Endothelial cell of umbilical vein (primary cell): ENCODE data around the gene OLIG1. TPM values are rescaled to one million over a fixed set of nuclear protein-coding genes. Genes with fewer than 3 reads are reported as not detected.

ENCODE experiments used
- BruUV-seq: library from RNA; stranded (reverse); fragments of 400-500 nt; replicated peaks from 2 replicates; lab custom pipeline; 2021; lab: Mats Ljungman, UMichigan
- CTCF ChIA-PET: fragments of 300-600, 350-600 bp; sonication (Branson Sonifier 250); formaldehyde crosslinking; loops from one replicate; lab custom pipeline; 2021; ENCODE audit warnings: antibody characterized with exemption, inconsistent platforms; lab: Charles Lee
- POLR2A ChIA-PET: fragments of 300-600, 350-600 bp; sonication (Branson Sonifier 250); formaldehyde crosslinking; loops from one replicate; lab custom pipeline; 2021; ENCODE audit warnings: antibody characterized with exemption, inconsistent platforms; lab: Charles Lee
- DNase-seq: peaks from one replicate; pipeline ENCODE4 v3.0.0-alpha.2; 2011; ENCODE audit warnings: low read depth, low spot score
- FAIRE-seq: peaks from 2 replicates; lab custom pipeline; 2011; peaks lifted over from hg19 to GRCh38; lab: Jason Lieb, UNC
- H2AFZ ChIP-seq: 2 replicates; pipeline ENCODE4 v1.6.0; 2012; ENCODE audit warnings: low read depth, low read length, control low read depth, inconsistent platforms
- H3K27ac ChIP-seq: 2 replicates; pipeline ENCODE4 v1.5.1; 2011; ENCODE audit warnings: low read depth, mild to moderate bottlenecking, control low read depth, low read length, moderate library complexity; ENCODE audit not compliant: insufficient read depth
- H3K27me3 ChIP-seq, 2 experiments: 2 replicates each; pipeline versions ENCODE4 v1.6.0 to v1.6.1; 2011; ENCODE audit warnings: low read length in 2 of 2, mixed read lengths in 1 of 2; ENCODE audit not compliant: control insufficient read depth in 2 of 2, insufficient read depth in 2 of 2
- H3K36me3 ChIP-seq, 2 experiments: 2 replicates in 1 of 2; 3 replicates in 1 of 2; pipeline ENCODE4 v1.5.1; 2011; ENCODE audit warnings: low read length in 2 of 2, mild to moderate bottlenecking in 1 of 2, moderate library complexity in 1 of 2; ENCODE audit not compliant: control insufficient read depth in 2 of 2, insufficient read depth in 2 of 2; ENCODE audit errors: extremely low read depth in 1 of 2
- H3K4me1 ChIP-seq: 3 replicates; pipeline ENCODE4 v1.5.1; 2011; ENCODE audit warnings: mild to moderate bottlenecking, low read length; ENCODE audit not compliant: control insufficient read depth, insufficient read depth; ENCODE audit errors: extremely low read depth
- H3K4me2 ChIP-seq: 2 replicates; pipeline ENCODE4 v1.6.1; 2011; ENCODE audit warnings: low read length, control low read depth, mixed read lengths; ENCODE audit not compliant: insufficient read depth
- H3K4me3 ChIP-seq, 3 experiments: fragments of 200-600 bp in 1 of 3; sonication (generic), shearing (Covaris generic) in 1 of 3; replicated peaks in 1 of 3; 2 replicates each; pipeline ENCODE4 v1.5.1; 2011 to 2016; ENCODE audit warnings: control low read depth in 3 of 3, low read length in 3 of 3, mild to moderate bottlenecking in 2 of 3, inconsistent platforms in 1 of 3, low read depth in 1 of 3, moderate library complexity in 1 of 3; ENCODE audit not compliant: insufficient read depth in 1 of 3
- H3K79me2 ChIP-seq: 2 replicates; pipeline ENCODE4 v1.6.0; 2012; ENCODE audit warnings: low read length, inconsistent platforms; ENCODE audit not compliant: control insufficient read depth, insufficient read depth
- H3K9ac ChIP-seq: replicated peaks from 2 replicates; pipeline ENCODE3; 2011; ENCODE audit warnings: low read length, control low read depth; ENCODE audit not compliant: insufficient read depth; ENCODE audit errors: extremely low read depth
- H3K9me1 ChIP-seq: replicated peaks from 3 replicates; pipeline ENCODE4 v1.6.0; 2011; ENCODE audit warnings: mild to moderate bottlenecking, low read length; ENCODE audit not compliant: control insufficient read depth, insufficient read depth; ENCODE audit errors: extremely low read depth
- H3K9me3 ChIP-seq: replicated peaks from 2 replicates; pipeline ENCODE4 v1.5.1; 2012; ENCODE audit warnings: low read length, inconsistent platforms; ENCODE audit not compliant: control insufficient read depth, insufficient read depth
- H4K20me1 ChIP-seq: replicated peaks from 2 replicates; pipeline ENCODE3; 2011; ENCODE audit warnings: mild to moderate bottlenecking, low read length; ENCODE audit not compliant: control insufficient read depth, insufficient read depth; ENCODE audit errors: extremely low read depth
- CTCF ChIP-seq, 2 donors: IDR thresholded peaks; 1 replicate in 1 of 2; 2 replicates in 1 of 2; pipeline ENCODE4 v1.5.1; 2011; ENCODE audit warnings: low read length in 2 of 2, mild to moderate bottlenecking in 2 of 2, moderate library complexity in 2 of 2, control low read depth in 1 of 2, inconsistent platforms in 1 of 2, low read depth in 1 of 2; ENCODE audit not compliant: insufficient read depth in 1 of 2; ENCODE audit errors: extremely low read depth in 1 of 2
- EZH2 ChIP-seq: IDR thresholded peaks from 2 replicates; pipeline ENCODE4 v1.6.1; 2012; ENCODE audit warnings: borderline replicate concordance, low read depth, mild to moderate bottlenecking, moderate library complexity, low read length, inconsistent platforms; ENCODE audit not compliant: severe bottlenecking
- FOS ChIP-seq: IDR thresholded peaks from 2 replicates; pipeline ENCODE4 v1.6.1; 2011; ENCODE audit warnings: mild to moderate bottlenecking, low read length, moderate library complexity, borderline replicate concordance; ENCODE audit not compliant: insufficient read depth
- GATA2 ChIP-seq: IDR thresholded peaks from 2 replicates; pipeline ENCODE4 v1.7.0; 2011; ENCODE audit warnings: low read depth, mild to moderate bottlenecking, moderate library complexity, mixed read lengths, low read length; ENCODE audit not compliant: insufficient read length, insufficient read depth
- JUN ChIP-seq: IDR thresholded peaks from 2 replicates; pipeline ENCODE4 v1.6.1; 2011; ENCODE audit warnings: borderline replicate concordance, low read depth; ENCODE audit not compliant: insufficient read length, insufficient read depth
- MAX ChIP-seq: IDR thresholded peaks from 2 replicates; pipeline ENCODE4 v1.6.1; 2011; ENCODE audit not compliant: insufficient read depth, insufficient read length
- MYC ChIP-seq: IDR thresholded peaks from one replicate; pipeline ENCODE4 v1.6.1; 2011; ENCODE audit warnings: mild to moderate bottlenecking, low read depth, low read length
- POLR2A ChIP-seq: IDR thresholded peaks from 2 replicates; pipeline ENCODE4 v1.6.1; 2012; ENCODE audit warnings: low read depth, mild to moderate bottlenecking, control low read depth, low read length
- POLR2AphosphoS5 ChIP-seq: IDR thresholded peaks from 2 replicates; pipeline ENCODE4 v1.6.1; 2012; ENCODE audit warnings: low read depth, mild to moderate bottlenecking, control low read depth, low read length, moderate library complexity; ENCODE audit not compliant: insufficient read depth
- dilution Hi-C: fragments of 300-500 bp; cut with MboI; formaldehyde crosslinking; loops from one replicate; pipeline ENCODE4 v1.15.0; 2019; ENCODE audit warnings: low sequenced_read_pairs; ENCODE audit not compliant: extremely low pct_ligation_motif_present
- intact Hi-C: fragments of 100-400 bp; cut with micrococcal nuclease; formaldehyde crosslinking; loops from one replicate; pipeline ENCODE4 v1.10.0; 2022
- polyA plus RNA-seq, 4 experiments: library from polyadenylated mRNA; depleted of rRNA in 3 of 4; stranded (reverse) in 3 of 4; unstranded in 1 of 4; fragments of >200 nt; gene quantifications; 2 replicates each; pipeline versions ENCODE4 v1.2.1 to v1.2.3, GENCODE V29; 2011 to 2012; ENCODE audit warnings: missing spikeins in 1 of 4
- total RNA-seq: library from RNA; stranded (reverse); gene quantifications from 2 replicates; pipeline ENCODE4 v1.2.3, GENCODE V29; 2021

The OLIG1 gene
- total and polyA plus RNA-seq, 2 donors (not counting 3 experiments of a cell fraction or from before 2014, with no cell fraction given) = not detected

- DNase-seq = no peak
- H3K36me3 ChIP-seq = no peaks in the 10 kb centered on the region
- dilution Hi-C loops = no loop called here
- FAIRE-seq = no peak
- POLR2A ChIA-PET = no interaction called here
- intact Hi-C loops = loop anchor here (10.0 kb wide), 1 partner anchor 48 kb away; the partner anchor contains the start of gene OLIG1
- no peak overlapping the region for H3K4me3 ChIP-seq
- H3K4me2 ChIP-seq = no peak overlapping the region
- no peak overlapping the region for H3K27ac ChIP-seq
- no TSS peak for BruUV-seq
- H2AFZ ChIP-seq = no peak overlapping the region
- no peaks in the 10 kb centered on the region for H4K20me1 ChIP-seq
- no peaks in the 10 kb centered on the region for H3K9me3 ChIP-seq
- no peaks in the 10 kb centered on the region for H3K9me1 ChIP-seq
- no peak for TF ChIP-seq MAX
- TF ChIP-seq POLR2A = no peak
- TF ChIP-seq CTCF (IDR thresholded peaks at IDR 0.05; ENCODE audit: extremely low read depth in 1 of 2, insufficient read depth in 1 of 2, low read depth in 1 of 2, low read length in 2 of 2) = no peak
- no peak for TF ChIP-seq MYC
- no peak for TF ChIP-seq POLR2AphosphoS5
- TF ChIP-seq FOS = no peak
- peak; percentile 87 for TF ChIP-seq EZH2
- no peak for TF ChIP-seq GATA2
- no peak for TF ChIP-seq JUN
- no peak overlapping the region for H3K9ac ChIP-seq
- no peaks in the 10 kb centered on the region for H3K79me2 ChIP-seq
- peaks cover 3% of the 10 kb centered on the region for H3K4me1 ChIP-seq
- H3K27me3 ChIP-seq = peaks cover 93 to 100% of the 10 kb centered on the region in 2 experiments
- CTCF ChIA-PET = interaction anchor here (0.9 to 1.7 kb wide), 4 partner anchors 10 to 335 kb away, joined by 3 to 5 read pairs (median 3); no protein-coding TSS in a partner anchor
Measured at GRCh38 chr21:33026443-33026858, 43.5 kb upstream of the OLIG1 start.
